Osteoblast (primary cell): ENCODE data around the gene TMC4. TPM values are rescaled to one million over a fixed set of nuclear protein-coding genes. Genes with fewer than 3 reads are reported as not detected.

Experiments
- DNase-seq: peaks from one replicate; pipeline ENCODE4 v3.0.0; 2011; ENCODE audit warnings: low spot score, mixed read lengths; ENCODE audit not compliant: insufficient read length; ENCODE audit errors: missing footprints
- H2AFZ ChIP-seq: 2 replicates; pipeline ENCODE4 v1.6.0; 2011; ENCODE audit warnings: mild to moderate bottlenecking, low read length
- H3K27ac ChIP-seq: 2 replicates; pipeline ENCODE4 v1.5.1; 2011; ENCODE audit warnings: mild to moderate bottlenecking, low read depth, low read length, moderate library complexity
- H3K27me3 ChIP-seq: 2 replicates; pipeline ENCODE4 v1.6.0; 2012; ENCODE audit warnings: mild to moderate bottlenecking, control low read depth, inconsistent platforms, low read length, moderate library complexity; ENCODE audit not compliant: insufficient read depth
- H3K36me3 ChIP-seq: 2 replicates; pipeline ENCODE4 v1.5.1; 2011; ENCODE audit warnings: mild to moderate bottlenecking, low read length, control low read depth, moderate library complexity; ENCODE audit not compliant: insufficient read depth
- H3K4me1 ChIP-seq: 2 replicates; pipeline ENCODE4 v1.5.1; 2011; ENCODE audit warnings: mild to moderate bottlenecking, low read length, control low read depth, moderate library complexity; ENCODE audit not compliant: insufficient read depth
- H3K4me2 ChIP-seq: 2 replicates; pipeline ENCODE4 v1.6.0; 2011; ENCODE audit warnings: mild to moderate bottlenecking, low read length; ENCODE audit not compliant: insufficient read depth
- H3K4me3 ChIP-seq: fragments of 200-600 bp; sonication (generic); 3 replicates; pipeline ENCODE4 v1.5.1; 2012; ENCODE audit warnings: mild to moderate bottlenecking, low read length, inconsistent platforms; ENCODE audit not compliant: insufficient read depth
- H3K79me2 ChIP-seq: 2 replicates; pipeline ENCODE4 v1.6.0; 2012; ENCODE audit warnings: mild to moderate bottlenecking, low read length, control low read depth, inconsistent platforms; ENCODE audit not compliant: insufficient read depth
- H3K9me3 ChIP-seq: 2 replicates; pipeline ENCODE4 v1.5.1; 2011; ENCODE audit warnings: low read depth, low read length, control low read depth
- H4K20me1 ChIP-seq: 2 replicates; pipeline ENCODE4 v1.6.0; 2012; ENCODE audit warnings: mild to moderate bottlenecking, low read length, control low read depth; ENCODE audit not compliant: insufficient read depth
- total RNA-seq: library from RNA; depleted of rRNA; stranded (reverse); fragments of >200 nt; gene quantifications from 2 replicates; pipeline ENCODE4 v1.2.3, GENCODE V29; 2012
- TF ChIP-seq, protein P1 (sequence below): IDR thresholded peaks from 2 replicates; pipeline ENCODE4 v1.5.1; 2011; ENCODE audit warnings: mild to moderate bottlenecking, low read depth, low read length, moderate library complexity; ENCODE audit errors: extremely low read depth

The TMC4 gene
- total RNA-seq, 1 donor: 0.72 TPM

- peaks cover 24% of the 10 kb centered on the region for H3K36me3 ChIP-seq
- peak overlapping the region; percentile 81 for H3K27ac ChIP-seq
- no peaks in the 10 kb centered on the region for H3K9me3 ChIP-seq
- H3K4me2 ChIP-seq: peak overlapping the region; percentile 90
- H3K4me1 ChIP-seq: peaks cover 9% of the 10 kb centered on the region
- H4K20me1 ChIP-seq: peaks cover 9% of the 10 kb centered on the region
- DNase-seq: peak; percentile 94
- peak overlapping the region; percentile 85 for H3K4me3 ChIP-seq
- peaks cover 49% of the 10 kb centered on the region for H3K79me2 ChIP-seq
- TF ChIP-seq, protein P1, sequence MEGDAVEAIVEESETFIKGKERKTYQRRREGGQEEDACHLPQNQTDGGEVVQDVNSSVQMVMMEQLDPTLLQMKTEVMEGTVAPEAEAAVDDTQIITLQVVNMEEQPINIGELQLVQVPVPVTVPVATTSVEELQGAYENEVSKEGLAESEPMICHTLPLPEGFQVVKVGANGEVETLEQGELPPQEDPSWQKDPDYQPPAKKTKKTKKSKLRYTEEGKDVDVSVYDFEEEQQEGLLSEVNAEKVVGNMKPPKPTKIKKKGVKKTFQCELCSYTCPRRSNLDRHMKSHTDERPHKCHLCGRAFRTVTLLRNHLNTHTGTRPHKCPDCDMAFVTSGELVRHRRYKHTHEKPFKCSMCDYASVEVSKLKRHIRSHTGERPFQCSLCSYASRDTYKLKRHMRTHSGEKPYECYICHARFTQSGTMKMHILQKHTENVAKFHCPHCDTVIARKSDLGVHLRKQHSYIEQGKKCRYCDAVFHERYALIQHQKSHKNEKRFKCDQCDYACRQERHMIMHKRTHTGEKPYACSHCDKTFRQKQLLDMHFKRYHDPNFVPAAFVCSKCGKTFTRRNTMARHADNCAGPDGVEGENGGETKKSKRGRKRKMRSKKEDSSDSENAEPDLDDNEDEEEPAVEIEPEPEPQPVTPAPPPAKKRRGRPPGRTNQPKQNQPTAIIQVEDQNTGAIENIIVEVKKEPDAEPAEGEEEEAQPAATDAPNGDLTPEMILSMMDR: no peak
- peak overlapping the region; percentile 97 for H2AFZ ChIP-seq
- no peaks in the 10 kb centered on the region for H3K27me3 ChIP-seq
These were observed 58.4 kb downstream of the TMC4 start for GRCh38 chr19:54114340-54115108.

Other genes with a start within 250 kb of the TMC4 start
- not detected in 2 replicates for gene CACNG8, start 210.2 kb downstream of the TMC4 start, total RNA-seq
- gene CACNG6, start 181.5 kb downstream of the TMC4 start, total RNA-seq: 0.36 TPM in 1 of 2 replicates, not detected in the other
- not detected in 2 replicates for gene VSTM1, start 109.3 kb downstream of the TMC4 start, total RNA-seq
- gene TARM1, start 91.8 kb downstream of the TMC4 start, total RNA-seq: not detected in 2 replicates
- 0.36 and 0.59 TPM in 2 replicates for gene OSCAR, start 72.4 kb downstream of the TMC4 start, total RNA-seq
- 6.8 and 8.3 TPM in 2 replicates for gene NDUFA3, start 70.3 kb downstream of the TMC4 start, total RNA-seq
- gene TFPT, start 57.5 kb downstream of the TMC4 start, total RNA-seq: 17.4 TPM in 2 replicates
- 42.1 and 46.7 TPM in 2 replicates for gene PRPF31, start 57.4 kb downstream of the TMC4 start, total RNA-seq
- gene CNOT3, start 35.4 kb downstream of the TMC4 start, total RNA-seq: 6.2 TPM in 2 replicates
- 4.7 and 5.3 TPM in 2 replicates for gene LENG1, start 13.4 kb downstream of the TMC4 start, total RNA-seq
- gene MBOAT7, start 16.4 kb upstream of the TMC4 start, total RNA-seq: 26.1 and 30.1 TPM in 2 replicates
- 73.1 and 76.3 TPM in 2 replicates for gene TSEN34, start 18.1 kb upstream of the TMC4 start, total RNA-seq
- 1,229 and 1,336 TPM in 2 replicates for gene RPS9, start 27.7 kb upstream of the TMC4 start, total RNA-seq
- not detected in 2 replicates for gene LILRB3, start 49.8 kb upstream of the TMC4 start, total RNA-seq
- gene LILRA6, start 69.6 kb upstream of the TMC4 start, total RNA-seq: not detected in 2 replicates
- not detected in 2 replicates for gene LILRB5, start 84.1 kb upstream of the TMC4 start, total RNA-seq
- gene LILRB2, start 108.0 kb upstream of the TMC4 start, total RNA-seq: not detected in 2 replicates
- 0.36 TPM in 1 of 2 replicates, not detected in the other for gene LILRA5, start 140.0 kb upstream of the TMC4 start, total RNA-seq
- gene LILRA4, start 166.0 kb upstream of the TMC4 start, total RNA-seq: not detected in 2 replicates
- gene LAIR1, start 191.8 kb upstream of the TMC4 start, total RNA-seq: 0.29 and 0.36 TPM in 2 replicates
- not detected in 2 replicates for gene TTYH1, start 242.3 kb upstream of the TMC4 start, total RNA-seq